CMK (cell line): Measurements from ENCODE around the gene MAB21L4.
"Not testable (repeated sequence)": the region's sequence is repeated elsewhere in the genome, so short reads cannot be mapped to it uniquely, and the experiment has no call there.

Experiments used
- DNase-seq: peaks from one replicate; pipeline ENCODE4 v3.0.0-alpha.2; 2010; ENCODE audit warnings: low read depth

Gene MAB21L4

GRCh38 chr2:240857039-240858008, 38.6 kb downstream of the MAB21L4 start:
- no peak for DNase-seq

GRCh38 chr2:240856151-240856980, 39.6 kb downstream of the MAB21L4 start:
- DNase-seq, result no peak

GRCh38 chr2:240855670-240856069, 40.3 kb downstream of the MAB21L4 start:
- DNase-seq, result no peak

GRCh38 chr2:240852671-240853314, 43.2 kb downstream of the MAB21L4 start:
- no peak for DNase-seq

GRCh38 chr2:240851078-240851991, 44.6 kb downstream of the MAB21L4 start:
- peak; percentile 65 for DNase-seq

GRCh38 chr2:240850756-240851077, 45.2 kb downstream of the MAB21L4 start:
- DNase-seq, result no peak

GRCh38 chr2:240850026-240850425, 45.9 kb downstream of the MAB21L4 start:
- no peak for DNase-seq

- DNase-seq, result no peak
Measured at GRCh38 chr2:240848900-240849680, 46.9 kb downstream of the MAB21L4 start.

GRCh38 chr2:240847817-240848216, 48.1 kb downstream of the MAB21L4 start:
- no peak for DNase-seq

GRCh38 chr2:240846873-240847595, 48.9 kb downstream of the MAB21L4 start:
- no peak for DNase-seq

- DNase-seq, result not testable (repeated sequence)
Measured at GRCh38 chr2:240846309-240846708, 49.6 kb downstream of the MAB21L4 start.

GRCh38 chr2:240840435-240841060, 55.4 kb downstream of the MAB21L4 start:
- no peak for DNase-seq

- DNase-seq, result no peak
Measured at GRCh38 chr2:240839152-240840143, 56.5 kb downstream of the MAB21L4 start.

- DNase-seq, result no peak
Measured at GRCh38 chr2:240837621-240838020, 58.3 kb downstream of the MAB21L4 start.

GRCh38 chr2:240836781-240837467, 59.0 kb downstream of the MAB21L4 start:
- no peak for DNase-seq
